Measurements from ENCODE around the gene CKAP5.

- TF ChIP-seq, protein P1, sequence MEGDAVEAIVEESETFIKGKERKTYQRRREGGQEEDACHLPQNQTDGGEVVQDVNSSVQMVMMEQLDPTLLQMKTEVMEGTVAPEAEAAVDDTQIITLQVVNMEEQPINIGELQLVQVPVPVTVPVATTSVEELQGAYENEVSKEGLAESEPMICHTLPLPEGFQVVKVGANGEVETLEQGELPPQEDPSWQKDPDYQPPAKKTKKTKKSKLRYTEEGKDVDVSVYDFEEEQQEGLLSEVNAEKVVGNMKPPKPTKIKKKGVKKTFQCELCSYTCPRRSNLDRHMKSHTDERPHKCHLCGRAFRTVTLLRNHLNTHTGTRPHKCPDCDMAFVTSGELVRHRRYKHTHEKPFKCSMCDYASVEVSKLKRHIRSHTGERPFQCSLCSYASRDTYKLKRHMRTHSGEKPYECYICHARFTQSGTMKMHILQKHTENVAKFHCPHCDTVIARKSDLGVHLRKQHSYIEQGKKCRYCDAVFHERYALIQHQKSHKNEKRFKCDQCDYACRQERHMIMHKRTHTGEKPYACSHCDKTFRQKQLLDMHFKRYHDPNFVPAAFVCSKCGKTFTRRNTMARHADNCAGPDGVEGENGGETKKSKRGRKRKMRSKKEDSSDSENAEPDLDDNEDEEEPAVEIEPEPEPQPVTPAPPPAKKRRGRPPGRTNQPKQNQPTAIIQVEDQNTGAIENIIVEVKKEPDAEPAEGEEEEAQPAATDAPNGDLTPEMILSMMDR (IDR thresholded peaks at IDR 0.05 in 8 of 11, conservative IDR thresholded peaks at IDR 0.05 in 3 of 11): no peak
- TF ChIP-seq POLR2A (IDR thresholded peaks at IDR 0.05) (no peak), POLR2AphosphoS5 (IDR thresholded peaks at IDR 0.05) (no peak)
Measured at GRCh38 chr11:46694607-46695006, 151.5 kb downstream of the CKAP5 start.
